HG03045 (cell line): ENCODE data around the gene RRBP1.
"Not testable (repeated sequence)": the region's sequence is repeated elsewhere in the genome, so short reads cannot be mapped to it uniquely, and the experiment has no call there.

ENCODE experiments used
- ATAC-seq: cut with Tn5 transposase; IDR thresholded peaks from one replicate; pipeline ENCODE4 v1.9.1; 2021; ENCODE audit warnings: mild to moderate bottlenecking, moderate library complexity; ENCODE audit not compliant: unreplicated experiment

RRBP1 gene

GRCh38 chr20:17663040-17663399 lies 19.0 kb downstream of the RRBP1 start:
- no peak for ATAC-seq

GRCh38 chr20:17662333-17663039 lies 19.6 kb downstream of the RRBP1 start:
- no peak for ATAC-seq

GRCh38 chr20:17661121-17661744 lies 20.8 kb downstream of the RRBP1 start:
- no peak for ATAC-seq

GRCh38 chr20:17660667-17661066 lies 21.4 kb downstream of the RRBP1 start:
- no peak for ATAC-seq

- no peak for ATAC-seq
These were observed 22.2 kb downstream of the RRBP1 start for GRCh38 chr20:17659801-17660200.

GRCh38 chr20:17659344-17659743 lies 22.7 kb downstream of the RRBP1 start:
- ATAC-seq, result not testable (repeated sequence)

- ATAC-seq, result no peak
These were observed 23.4 kb downstream of the RRBP1 start for GRCh38 chr20:17658648-17658993.

- ATAC-seq, result no peak
These were observed 24.0 kb downstream of the RRBP1 start for GRCh38 chr20:17657898-17658647.

GRCh38 chr20:17657079-17657825 lies 24.8 kb downstream of the RRBP1 start:
- no peak for ATAC-seq

GRCh38 chr20:17655865-17656479 lies 26.1 kb downstream of the RRBP1 start:
- ATAC-seq, result no peak

GRCh38 chr20:17655286-17655651 lies 26.8 kb downstream of the RRBP1 start:
- no peak for ATAC-seq

GRCh38 chr20:17654649-17655285 lies 27.3 kb downstream of the RRBP1 start:
- no peak for ATAC-seq

GRCh38 chr20:17653835-17654648 lies 28.0 kb downstream of the RRBP1 start:
- ATAC-seq, result no peak

- ATAC-seq, result no peak
These were observed 29.6 kb downstream of the RRBP1 start for GRCh38 chr20:17652411-17652810.

- no peak for ATAC-seq
These were observed 30.2 kb downstream of the RRBP1 start for GRCh38 chr20:17651760-17652388.

- ATAC-seq, result no peak
These were observed 30.8 kb downstream of the RRBP1 start for GRCh38 chr20:17651129-17651759.

- no peak for ATAC-seq
These were observed 31.5 kb downstream of the RRBP1 start for GRCh38 chr20:17650301-17651128.
